ENCODE results near the gene CFAP92. TPM values are rescaled to one million over a fixed set of nuclear protein-coding genes. Genes with fewer than 3 reads are reported as not detected.

Gene CFAP92, protein sequence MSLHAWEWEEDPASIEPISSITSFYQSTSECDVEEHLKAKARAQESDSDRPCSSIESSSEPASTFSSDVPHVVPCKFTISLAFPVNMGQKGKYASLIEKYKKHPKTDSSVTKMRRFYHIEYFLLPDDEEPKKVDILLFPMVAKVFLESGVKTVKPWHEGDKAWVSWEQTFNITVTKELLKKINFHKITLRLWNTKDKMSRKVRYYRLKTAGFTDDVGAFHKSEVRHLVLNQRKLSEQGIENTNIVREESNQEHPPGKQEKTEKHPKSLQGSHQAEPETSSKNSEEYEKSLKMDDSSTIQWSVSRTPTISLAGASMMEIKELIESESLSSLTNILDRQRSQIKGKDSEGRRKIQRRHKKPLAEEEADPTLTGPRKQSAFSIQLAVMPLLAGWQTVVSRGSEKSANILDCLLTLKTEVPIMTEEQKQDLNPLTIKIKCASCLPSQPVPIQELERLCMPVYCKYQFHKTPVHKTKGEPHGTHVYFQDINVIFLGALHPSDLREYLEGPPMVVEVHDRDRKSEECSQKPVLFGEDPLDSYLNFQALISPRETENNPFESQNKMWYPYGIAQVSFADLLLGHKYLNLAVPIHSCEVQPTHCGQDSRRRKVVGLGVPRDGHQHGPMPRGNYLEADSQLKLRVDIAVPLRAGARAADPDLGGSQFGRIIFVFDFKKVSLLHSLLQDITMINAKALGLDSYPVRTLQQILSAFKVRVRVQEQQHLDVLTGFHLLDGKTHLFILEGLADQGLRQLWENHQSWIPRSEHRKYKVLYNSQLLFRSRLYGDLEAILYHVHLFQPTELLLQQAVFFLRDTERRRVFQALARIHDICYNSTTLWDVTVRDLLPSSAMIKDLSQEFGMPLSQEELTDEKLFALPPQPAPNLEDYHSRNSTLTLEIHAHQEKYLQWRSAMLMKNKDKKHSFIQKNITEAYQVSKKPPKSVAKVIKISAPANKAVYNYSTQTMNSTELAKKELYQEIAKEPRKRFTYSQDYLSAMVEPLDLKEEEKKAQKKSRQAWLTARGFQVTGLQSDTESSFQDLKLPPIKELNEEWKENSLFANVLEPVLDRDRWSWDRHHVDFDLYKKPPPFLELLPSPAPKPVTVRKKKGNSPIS
- total RNA-seq (2022; extraction: Qiagen RNA extraction; ENCODE audit: low read depth), result not detected in 5 replicates

GRCh38 chr3:128993461-128994172 lies at the start of gene CFAP92:
TSS of gene CFAP92 (minus strand) at chr3:128994076. CDS start at chr3:128993304, 772 bp downstream.

GRCh38 chr3:129001101-129001805 lies 7.4 kb upstream of the CFAP92 start, which contains the start of gene EFCC1:
TSS of gene EFCC1 (plus strand) at chr3:129001304. CDS start at chr3:129001629, 325 bp downstream.

GRCh38 chr3:128879125-128879969 lies 114.5 kb downstream of the CFAP92 start, which contains the start of gene ACAD9:
TSS of gene ACAD9 (plus strand) at chr3:128879620. CDS start at chr3:128879692, 72 bp downstream.

Other genes with a start within 250 kb of the CFAP92 start
- gene ACAD9, start 114.5 kb downstream of the CFAP92 start, total RNA-seq (2022; extraction: Qiagen RNA extraction; ENCODE audit: low read depth), result 23.0 to 25.9 TPM (median 23.7 TPM) in 5 replicates
- 0.06 TPM in 1 of 5 replicates, not detected in the others for gene EFCC1, start 7.2 kb upstream of the CFAP92 start, total RNA-seq (2022; extraction: Qiagen RNA extraction; ENCODE audit: low read depth)
- gene GP9, start 66.7 kb upstream of the CFAP92 start, total RNA-seq (2022; extraction: Qiagen RNA extraction; ENCODE audit: low read depth), result not detected in 5 replicates
- 3.8 to 6.0 TPM (median 5.5 TPM) in 5 replicates for gene RAB43, start 127.7 kb upstream of the CFAP92 start, total RNA-seq (2022; extraction: Qiagen RNA extraction; ENCODE audit: low read depth)
- 19.0 to 21.9 TPM (median 19.9 TPM) in 5 replicates for gene ISY1, start 167.0 kb upstream of the CFAP92 start, total RNA-seq (2022; extraction: Qiagen RNA extraction; ENCODE audit: low read depth)
- 351 to 381 TPM (median 366 TPM) in 5 replicates for gene CNBP, start 189.8 kb upstream of the CFAP92 start, total RNA-seq (2022; extraction: Qiagen RNA extraction; ENCODE audit: low read depth)